ENCODE data around the gene RHOT2. TPM values are rescaled to one million over a fixed set of nuclear protein-coding genes. Genes with fewer than 3 reads are reported as not detected.

The RHOT2 gene
- total RNA-seq, 1 donor from 2014 or later, result 172 TPM

GRCh38 chr16:715477-716199 lies 47.7 kb downstream of the RHOT2 start:
- Mint-ChIP-seq H3K36me3 (ENCODE audit: low read depth) (no peaks in the 10 kb centered on the region), H3K27ac (no peak overlapping the region), H3K27me3 (peaks cover 24% of the 10 kb centered on the region), H3K4me3 (peak overlapping the region; percentile 62), H3K4me1 (peaks cover 7% of the 10 kb centered on the region), H3K9me3 (no peaks in the 10 kb centered on the region)
- intact Hi-C loops (cut with micrococcal nuclease), result loop anchor here (1.0 kb wide), 1 partner anchor 26 kb away; no protein-coding TSS in a partner anchor
- peak; percentile 74 for DNase-seq

GRCh38 chr16:716200-716568 lies 48.3 kb downstream of the RHOT2 start:
- no peak for DNase-seq
- Mint-ChIP-seq H3K9me3 (no peaks in the 10 kb centered on the region), H3K27me3 (peaks cover 24% of the 10 kb centered on the region), H3K36me3 (ENCODE audit: low read depth) (no peaks in the 10 kb centered on the region), H3K4me3 (peak overlapping the region; percentile 62), H3K4me1 (peaks cover 7% of the 10 kb centered on the region), H3K27ac (no peak overlapping the region)
- intact Hi-C loops (cut with micrococcal nuclease), result no loop called here

- no peak for DNase-seq
- H3K9me3 Mint-ChIP-seq, result no peaks in the 10 kb centered on the region
- H3K27me3 Mint-ChIP-seq, result peaks cover 23% of the 10 kb centered on the region
- H3K27ac Mint-ChIP-seq, result no peak overlapping the region
- no peak overlapping the region for H3K4me3 Mint-ChIP-seq
- intact Hi-C loops (cut with micrococcal nuclease), result no loop called here
- peaks cover 7% of the 10 kb centered on the region for H3K4me1 Mint-ChIP-seq
- H3K36me3 Mint-ChIP-seq (ENCODE audit: low read depth), result no peaks in the 10 kb centered on the region
These were observed 48.9 kb downstream of the RHOT2 start for GRCh38 chr16:716768-717325.

GRCh38 chr16:717450-718245 lies 49.7 kb downstream of the RHOT2 start:
- intact Hi-C loops (cut with micrococcal nuclease), result no loop called here

GRCh38 chr16:718389-718788 lies 50.5 kb downstream of the RHOT2 start:
- Mint-ChIP-seq H3K9me3 (no peaks in the 10 kb centered on the region), H3K4me3 (no peak overlapping the region), H3K27me3 (peaks cover 19% of the 10 kb centered on the region), H3K36me3 (ENCODE audit: low read depth) (no peaks in the 10 kb centered on the region), H3K27ac (no peak overlapping the region), H3K4me1 (peaks cover 3% of the 10 kb centered on the region)
- DNase-seq, result no peak
- intact Hi-C loops (cut with micrococcal nuclease), result no loop called here

More at GRCh38 chr16:717450-718245, 49.7 kb downstream of the RHOT2 start:
- peaks cover 22% of the 10 kb centered on the region for H3K27me3 Mint-ChIP-seq
- no peaks in the 10 kb centered on the region for H3K36me3 Mint-ChIP-seq (ENCODE audit: low read depth)
- no peak for DNase-seq
- no peak overlapping the region for H3K27ac Mint-ChIP-seq
- no peak overlapping the region for H3K4me3 Mint-ChIP-seq
- no peaks in the 10 kb centered on the region for H3K9me3 Mint-ChIP-seq
- peaks cover 6% of the 10 kb centered on the region for H3K4me1 Mint-ChIP-seq

- H3K27me3 Mint-ChIP-seq, result peaks cover 19% of the 10 kb centered on the region
- H3K36me3 Mint-ChIP-seq (ENCODE audit: low read depth), result no peaks in the 10 kb centered on the region
- H3K4me3 Mint-ChIP-seq, result peak overlapping the region; percentile 85
- no peaks in the 10 kb centered on the region for H3K9me3 Mint-ChIP-seq
- no peak overlapping the region for H3K27ac Mint-ChIP-seq
- no peak for DNase-seq
- H3K4me1 Mint-ChIP-seq, result peaks cover 3% of the 10 kb centered on the region
- intact Hi-C loops (cut with micrococcal nuclease), result no loop called here
These were observed 51.0 kb downstream of the RHOT2 start for GRCh38 chr16:718922-719321.

- H3K36me3 Mint-ChIP-seq (ENCODE audit: low read depth), result no peaks in the 10 kb centered on the region
- DNase-seq, result no peak
- peak overlapping the region; percentile 80 for H3K27ac Mint-ChIP-seq
- intact Hi-C loops (cut with micrococcal nuclease), result no loop called here
- H3K27me3 Mint-ChIP-seq, result peaks cover 17% of the 10 kb centered on the region
- H3K4me3 Mint-ChIP-seq, result peak overlapping the region; percentile 85
- H3K9me3 Mint-ChIP-seq, result no peaks in the 10 kb centered on the region
- H3K4me1 Mint-ChIP-seq, result peaks cover 3% of the 10 kb centered on the region
These were observed 52.0 kb downstream of the RHOT2 start for GRCh38 chr16:719815-720446.

- peaks cover 3% of the 10 kb centered on the region for H3K4me1 Mint-ChIP-seq
- H3K4me3 Mint-ChIP-seq, result peak overlapping the region; percentile 85
- H3K27me3 Mint-ChIP-seq, result peaks cover 17% of the 10 kb centered on the region
- intact Hi-C loops (cut with micrococcal nuclease), result no loop called here
- DNase-seq, result peak; percentile 76
- H3K27ac Mint-ChIP-seq, result peak overlapping the region; percentile 80
- no peaks in the 10 kb centered on the region for H3K36me3 Mint-ChIP-seq (ENCODE audit: low read depth)
- no peaks in the 10 kb centered on the region for H3K9me3 Mint-ChIP-seq
These were observed 52.6 kb downstream of the RHOT2 start for GRCh38 chr16:720447-720989.

GRCh38 chr16:720990-721764 lies 53.2 kb downstream of the RHOT2 start, which contains the start of gene ANTKMT:
TSS of gene ANTKMT (plus strand) at chr16:721146. CDS start at chr16:721275, 129 bp downstream.
- peak within 1 kb of the TSS; percentile 85 for H3K4me3 Mint-ChIP-seq
- peak within 1 kb of the TSS; percentile 80 for H3K27ac Mint-ChIP-seq
- H3K27me3 Mint-ChIP-seq, result peaks cover 17% of the 10 kb centered on the region
- no peaks in the 10 kb centered on the region for H3K9me3 Mint-ChIP-seq
- no peaks in the 10 kb centered on the region for H3K36me3 Mint-ChIP-seq (ENCODE audit: low read depth)
- intact Hi-C loops (cut with micrococcal nuclease), result no loop called here
- peaks cover 3% of the 10 kb centered on the region for H3K4me1 Mint-ChIP-seq
- DNase-seq, result peak; percentile 91

GRCh38 chr16:721765-722540 lies 54.0 kb downstream of the RHOT2 start:
- H3K9me3 Mint-ChIP-seq, result no peaks in the 10 kb centered on the region
- no peak for DNase-seq
- intact Hi-C loops (cut with micrococcal nuclease), result no loop called here
- no peaks in the 10 kb centered on the region for H3K36me3 Mint-ChIP-seq (ENCODE audit: low read depth)
- H3K4me3 Mint-ChIP-seq, result peak overlapping the region; percentile 70
- H3K27me3 Mint-ChIP-seq, result peaks cover 14% of the 10 kb centered on the region
- no peak overlapping the region for H3K27ac Mint-ChIP-seq
- H3K4me1 Mint-ChIP-seq, result peaks cover 3% of the 10 kb centered on the region

- intact Hi-C loops (cut with micrococcal nuclease), result no loop called here
- Mint-ChIP-seq H3K9me3 (no peaks in the 10 kb centered on the region), H3K4me1 (peaks cover 3% of the 10 kb centered on the region)
These were observed 55.1 kb downstream of the RHOT2 start for GRCh38 chr16:722835-723633.

GRCh38 chr16:723695-724094 lies 55.8 kb downstream of the RHOT2 start:
- Mint-ChIP-seq H3K36me3 (ENCODE audit: low read depth) (no peaks in the 10 kb centered on the region), H3K4me3 (no peak overlapping the region), H3K4me1 (peaks cover 3% of the 10 kb centered on the region), H3K27ac (no peak overlapping the region), H3K9me3 (no peaks in the 10 kb centered on the region), H3K27me3 (peaks cover 13% of the 10 kb centered on the region)
- DNase-seq, result no peak
- intact Hi-C loops (cut with micrococcal nuclease), result no loop called here

More at GRCh38 chr16:722835-723633, 55.1 kb downstream of the RHOT2 start:
- Mint-ChIP-seq H3K27me3 (peaks cover 14% of the 10 kb centered on the region), H3K27ac (no peak overlapping the region), H3K4me3 (peak overlapping the region; percentile 30), H3K36me3 (ENCODE audit: low read depth) (no peaks in the 10 kb centered on the region)
- DNase-seq, result no peak
